AG04449 (cell line): ENCODE measurements around the gene CA6.
A peak's percentile ranks its signal among the peaks of the same experiment; 100 is the strongest.

Experiments used
- CTCF ChIA-PET: fragments of 350-600 bp; formaldehyde crosslinking; extraction: SDS; loops from one replicate; lab custom pipeline; 2021; ENCODE audit warnings: antibody characterized with exemption; lab: Yijun Ruan, JAX
- POLR2A ChIA-PET: fragments of 400-600, 350-600 bp; formaldehyde crosslinking; extraction: SDS; loops from one replicate; lab custom pipeline; 2020; ENCODE audit warnings: antibody characterized with exemption, inconsistent platforms; lab: Yijun Ruan, JAX
- DNase-seq: peaks from one replicate; pipeline ENCODE4 v3.0.0-alpha.2; 2010; ENCODE audit warnings: low read depth, low spot score
- H3K4me3 ChIP-seq: 2 replicates; pipeline ENCODE4 v1.5.1; 2011; ENCODE audit warnings: low read depth, mild to moderate bottlenecking, control low read depth, low read length
- CTCF ChIP-seq: IDR thresholded peaks from one replicate; pipeline ENCODE4 v1.5.1; 2011; ENCODE audit warnings: mild to moderate bottlenecking, moderate library complexity, low read length, control low read depth, inconsistent platforms; ENCODE audit not compliant: insufficient read depth; ENCODE audit errors: missing control alignments

Gene CA6

GRCh38 chr1:8938232-8938999, 7.3 kb upstream of the CA6 start:
- ChIA-PET CTCF (interaction anchor here (1.1 to 5.7 kb wide), 8 partner anchors 19 to 163 kb away, joined by 3 to 34 read pairs (median 4); no protein-coding TSS in a partner anchor), POLR2A (no interaction called here)
- no peak overlapping the region for H3K4me3 ChIP-seq
- DNase-seq: no peak
- no peak for TF ChIP-seq CTCF

GRCh38 chr1:8939000-8939265, 6.7 kb upstream of the CA6 start:
- ChIA-PET POLR2A (no interaction called here), CTCF (interaction anchor here (0.6 to 5.7 kb wide), 5 partner anchors 20 to 66 kb away, joined by 3 to 34 read pairs (median 4); no protein-coding TSS in a partner anchor)
- TF ChIP-seq CTCF: no peak
- no peak overlapping the region for H3K4me3 ChIP-seq
- no peak for DNase-seq

GRCh38 chr1:8939362-8939995, 6.2 kb upstream of the CA6 start:
- no peak overlapping the region for H3K4me3 ChIP-seq
- TF ChIP-seq CTCF: no peak
- CTCF ChIA-PET: interaction anchor here (0.6 to 5.7 kb wide), 7 partner anchors 20 to 172 kb away, joined by 3 to 34 read pairs (median 4); no protein-coding TSS in a partner anchor
- DNase-seq: no peak
- POLR2A ChIA-PET: no interaction called here

- peak; percentile 37 for DNase-seq
- ChIA-PET POLR2A (interaction anchor here (0.5 kb wide), 1 partner anchor 465 kb away, joined by 5 read pairs; no protein-coding TSS in a partner anchor), CTCF (interaction anchor here (0.8 to 5.7 kb wide), 9 partner anchors 9 to 160 kb away, joined by 3 to 34 read pairs (median 6); no protein-coding TSS in a partner anchor)
- H3K4me3 ChIP-seq: no peak overlapping the region
- no peak for TF ChIP-seq CTCF
Observed at GRCh38 chr1:8941906-8942305, 3.8 kb upstream of the CA6 start.

- TF ChIP-seq CTCF: no peak
- no peak overlapping the region for H3K4me3 ChIP-seq
- ChIA-PET POLR2A (interaction anchor here (0.6 kb wide), 1 partner anchor 157 kb away, joined by 3 read pairs; no protein-coding TSS in a partner anchor), CTCF (interaction anchor here (0.9 to 5.7 kb wide), 8 partner anchors 10 to 61 kb away, joined by 3 to 34 read pairs (median 4); no protein-coding TSS in a partner anchor)
- no peak for DNase-seq
Observed at GRCh38 chr1:8943498-8944405, 1.9 kb upstream of the CA6 start.
